Prostate gland (tissue), 2 donors: ENCODE results near the gene HGF. TPM values are rescaled to one million over a fixed set of nuclear protein-coding genes. Genes with fewer than 3 reads are reported as not detected.
"Not testable (repeated sequence)": the region's sequence is repeated elsewhere in the genome, so short reads cannot be mapped to it uniquely, and the experiment has no call there.

Experiments used
- DNase-seq: peaks from one replicate; pipeline ENCODE4 v3.0.0-alpha.2; 2019; ENCODE audit warnings: low spot score
- H3K27ac ChIP-seq, 2 donors: fragments of 200-600 bp; sonication (generic); 2 replicates each; pipeline ENCODE4 v1.5.1; 2017 to 2019
- H3K27me3 ChIP-seq: fragments of 200-600 bp; sonication (generic); replicated peaks from 2 replicates; pipeline ENCODE4 v1.5.1; 2019; ENCODE audit not compliant: insufficient read depth
- H3K36me3 ChIP-seq, 2 donors: fragments of 200-600 bp; sonication (generic); 1 replicate in 1 of 2; 2 replicates in 1 of 2; pipeline versions ENCODE4 v1.5.1 to v1.8.1; 2017 to 2019
- H3K4me1 ChIP-seq: fragments of 200-600 bp; sonication (generic); replicated peaks from 2 replicates; pipeline ENCODE4 v1.5.1; 2019
- H3K4me3 ChIP-seq, 2 donors: fragments of 200-600 bp; sonication (generic); 2 replicates each; pipeline ENCODE4 v1.5.1; 2017 to 2019
- H3K9me3 ChIP-seq: fragments of 200-600 bp; sonication (generic); 2 replicates; pipeline ENCODE4 v1.5.1; 2017
- CTCF ChIP-seq, 4 experiments: fragments of 200-600 bp in 2 of 4; fragments of 450-650 bp in 2 of 4; sonication (generic) in 2 of 4; IDR thresholded peaks; 1 replicate in 3 of 4; 2 replicates in 1 of 4; pipeline ENCODE4 v1.5.1; 2016 to 2019; ENCODE audit warnings: antibody characterized with exemption in 4 of 4, mild to moderate bottlenecking in 2 of 4, moderate library complexity in 2 of 4
- POLR2A ChIP-seq: fragments of 450-650 bp; IDR thresholded peaks from one replicate; pipeline ENCODE4 v1.6.1; 2016; ENCODE audit warnings: antibody characterized with exemption, mild to moderate bottlenecking
- POLR2AphosphoS5 ChIP-seq: sonication (generic); formaldehyde crosslinking; IDR thresholded peaks from one replicate; pipeline ENCODE4 v1.6.1; 2017; ENCODE audit warnings: antibody characterized with exemption
- WGBS: methylation state at CpG from one replicate; pipeline ENCODE4 v1.1.5; 2018; 5-methylcytosine and 5-hydroxymethylcytosine counted together
- intact Hi-C: fragments of 100-400 bp; cut with DNase I; formaldehyde crosslinking; loops from one replicate; pipeline ENCODE4 v1.14.2; 2022
- total RNA-seq, 2 donors: library from RNA; depleted of rRNA; stranded (reverse); fragments of >200 nt; gene quantifications; one replicate each; pipeline ENCODE4 v1.1.0, GENCODE V29; 2016

Gene HGF
- total RNA-seq, 2 donors from 2014 or later: 7.5 to 8.1 TPM

- intact Hi-C loops: no loop called here
- H3K9me3 ChIP-seq: no peaks in the 10 kb centered on the region
- TF ChIP-seq CTCF (IDR thresholded peaks at IDR 0.05) (no peak), POLR2AphosphoS5 (no peak), POLR2A (no peak)
- H3K4me3 ChIP-seq: no peak overlapping the region
- H3K36me3 ChIP-seq: no peaks in the 10 kb centered on the region
- H3K27me3 ChIP-seq: no peaks in the 10 kb centered on the region
- no peaks in the 10 kb centered on the region for H3K4me1 ChIP-seq
- H3K27ac ChIP-seq: no peak overlapping the region
- DNase-seq: no peak
These were observed 29.4 kb downstream of the HGF start for GRCh38 chr7:81740403-81740802.

- 74% methylated on average over 7 of the region's 7 CpGs for WGBS
- Histone ChIP-seq H3K36me3 (no peaks in the 10 kb centered on the region), H3K4me1 (no peaks in the 10 kb centered on the region), H3K4me3 (no peak overlapping the region), H3K9me3 (no peaks in the 10 kb centered on the region), H3K27me3 (no peaks in the 10 kb centered on the region), H3K27ac (no peak overlapping the region)
- TF ChIP-seq POLR2AphosphoS5 (no peak), CTCF (IDR thresholded peaks at IDR 0.05) (no peak), POLR2A (no peak)
- DNase-seq: no peak
- intact Hi-C loops: no loop called here
These were observed 33.8 kb downstream of the HGF start for GRCh38 chr7:81736091-81736490.

GRCh38 chr7:81725812-81726127, 44.1 kb downstream of the HGF start:
- intact Hi-C loops: no loop called here
- H3K36me3 ChIP-seq: no peaks in the 10 kb centered on the region
- no peak overlapping the region for H3K27ac ChIP-seq
- H3K27me3 ChIP-seq: no peaks in the 10 kb centered on the region
- H3K9me3 ChIP-seq: no peaks in the 10 kb centered on the region
- H3K4me3 ChIP-seq: no peak overlapping the region
- no peak for DNase-seq
- no peak for TF ChIP-seq POLR2A
- TF ChIP-seq CTCF (IDR thresholded peaks at IDR 0.05): no peak
- no peak for TF ChIP-seq POLR2AphosphoS5
- WGBS: 82% methylated on average over 6 of the region's 6 CpGs
- no peaks in the 10 kb centered on the region for H3K4me1 ChIP-seq

- DNase-seq: no peak
- TF ChIP-seq CTCF (IDR thresholded peaks at IDR 0.05) (no peak), POLR2A (no peak), POLR2AphosphoS5 (no peak)
- no peak overlapping the region for H3K27ac ChIP-seq
- intact Hi-C loops: no loop called here
- no peaks in the 10 kb centered on the region for H3K36me3 ChIP-seq
- no peaks in the 10 kb centered on the region for H3K9me3 ChIP-seq
- H3K27me3 ChIP-seq: no peaks in the 10 kb centered on the region
- H3K4me1 ChIP-seq: no peaks in the 10 kb centered on the region
- H3K4me3 ChIP-seq: no peak overlapping the region
- WGBS: 97% methylated on average over 2 of the region's 2 CpGs
These were observed 44.6 kb downstream of the HGF start for GRCh38 chr7:81725003-81725811.

- H3K4me3 ChIP-seq, intact Hi-C loops, DNase-seq, H3K9me3 ChIP-seq, H3K4me1 ChIP-seq, H3K27me3 ChIP-seq, H3K36me3 ChIP-seq, H3K27ac ChIP-seq: not testable (repeated sequence)
- 94% methylated on average over 8 of the region's 8 CpGs for WGBS
These were observed 47.6 kb downstream of the HGF start for GRCh38 chr7:81722250-81722649.
